NCI-H1417 treated with DMSO at 0.1 percent for 48 hours (cell line): ENCODE measurements around the gene SETD3.
"Not testable (repeated sequence)": the region's sequence is repeated elsewhere in the genome, so short reads cannot be mapped to it uniquely, and the experiment has no call there.

ENCODE experiments used
- DNase-seq: peaks from one replicate; lab custom pipeline; 2025; lab: John Stamatoyannopoulos, UW

The SETD3 gene

DNA sequence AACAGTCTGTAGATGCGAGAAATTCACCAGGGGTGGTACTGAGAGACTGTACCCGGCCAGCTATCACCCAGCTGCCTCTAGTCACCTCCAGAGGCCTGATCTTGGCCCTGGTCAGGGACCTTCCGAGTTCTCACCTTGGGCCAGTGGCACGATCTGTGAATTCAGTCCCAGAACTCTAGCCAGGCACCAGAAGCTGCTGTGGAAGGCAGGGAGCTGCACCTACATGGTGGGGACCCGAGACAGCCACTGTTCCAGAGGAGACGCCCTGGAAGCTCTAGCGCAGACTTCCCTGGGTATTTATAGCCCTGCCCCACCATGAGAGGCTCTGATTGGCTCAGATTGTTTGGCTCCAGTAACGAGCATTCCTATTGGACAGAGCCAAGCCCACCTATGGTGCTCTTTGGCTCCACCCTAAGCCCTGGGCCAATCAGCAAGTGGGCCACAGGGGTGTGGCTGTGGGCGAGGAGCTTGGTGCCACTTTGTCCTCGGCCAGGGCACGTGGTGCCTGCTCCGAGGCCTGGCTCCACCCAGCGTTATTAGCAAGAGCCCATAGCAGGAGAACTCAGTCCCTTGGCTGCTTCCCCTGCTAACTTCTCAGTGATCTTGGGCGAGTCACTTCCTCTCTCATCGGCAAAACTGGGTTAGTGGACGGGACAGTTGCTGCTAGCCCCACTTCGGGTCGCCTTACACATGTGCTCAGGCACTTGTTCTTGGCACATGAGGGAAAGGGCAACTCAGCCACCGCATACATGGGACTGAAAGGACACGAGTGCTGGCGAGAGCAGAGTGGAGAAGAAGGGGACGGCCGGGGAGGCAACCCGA, 119.7 kb downstream of the SETD3 start:
- DNase-seq = no peak

DNA sequence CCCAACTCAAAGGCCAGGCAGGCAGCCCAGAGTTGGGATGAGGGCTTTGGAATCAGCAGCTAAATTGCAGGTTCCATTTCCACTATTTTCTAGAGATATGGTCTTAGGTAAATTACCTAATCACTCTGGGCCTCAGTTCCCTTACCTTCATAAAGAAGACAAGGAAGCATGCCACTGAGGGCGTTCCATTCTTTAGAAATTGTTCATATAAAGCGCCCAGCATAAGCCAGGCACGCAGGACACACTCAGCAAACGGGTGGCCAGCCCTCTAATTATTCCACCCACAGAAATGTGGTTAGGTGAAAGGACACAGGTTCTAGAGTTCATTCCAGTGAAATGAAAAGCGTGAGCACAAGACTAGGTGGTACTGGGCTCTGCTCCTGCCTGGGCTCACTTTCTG, 120.8 kb downstream of the SETD3 start:
- DNase-seq = no peak

DNA sequence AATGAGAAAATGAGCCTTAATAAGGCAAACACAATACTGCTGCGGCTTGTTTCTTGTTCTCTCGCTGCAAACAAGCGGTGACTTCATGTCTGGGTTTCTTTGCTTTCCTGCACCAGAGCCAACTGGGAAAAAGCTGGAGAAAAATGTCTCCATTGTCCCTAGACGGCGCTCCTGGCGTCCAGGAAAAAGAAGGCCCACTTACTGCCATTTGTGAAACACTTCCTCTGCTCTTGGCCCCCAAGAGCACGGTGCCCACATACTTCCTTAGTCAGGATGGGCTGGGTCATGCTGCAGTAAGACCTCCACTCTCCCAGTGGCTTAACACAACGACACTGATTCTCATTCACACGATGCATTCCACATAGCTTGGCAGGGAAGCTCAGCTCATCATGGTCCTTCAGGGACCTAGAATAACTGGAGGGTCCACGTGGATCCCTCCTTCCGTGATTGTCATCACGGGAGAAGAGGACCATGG, 122.7 kb downstream of the SETD3 start:
- DNase-seq = no peak

DNA sequence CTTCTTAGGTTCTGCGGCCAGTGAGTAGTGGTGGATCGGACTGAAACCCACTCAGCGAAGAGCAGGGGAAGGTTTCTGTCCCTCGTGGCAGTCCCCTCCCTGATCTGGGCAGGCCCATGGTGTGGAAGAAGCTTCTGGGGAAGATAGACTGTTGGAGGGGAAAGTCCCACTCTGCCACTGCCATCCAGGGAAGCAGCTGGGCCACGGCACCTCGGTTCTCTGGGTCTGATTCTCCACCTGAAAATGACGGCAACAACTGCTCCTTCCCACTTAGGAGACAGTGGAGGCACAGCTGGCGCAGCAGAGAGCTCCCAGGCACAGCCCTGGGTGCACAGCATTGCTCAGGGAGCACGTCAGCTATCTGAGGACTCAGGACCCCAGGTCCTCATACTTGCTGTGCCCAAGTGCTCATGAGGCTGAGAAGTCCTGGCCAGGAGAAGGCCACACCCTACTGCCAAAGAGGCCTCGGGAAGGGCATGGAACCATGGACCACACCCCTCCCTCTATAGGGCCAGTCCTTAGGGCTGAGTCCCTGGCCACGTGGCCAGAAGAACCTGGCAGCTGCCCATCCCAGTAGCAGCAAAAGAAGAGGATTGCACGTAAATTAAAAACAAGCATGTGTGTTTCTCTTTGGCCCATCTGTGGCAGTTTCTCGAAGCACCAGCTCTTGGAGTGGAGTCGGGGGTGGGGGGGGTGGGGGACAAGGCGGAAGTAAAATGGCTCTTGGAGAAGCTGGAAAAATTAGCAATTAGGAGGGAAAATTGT, 123.3 kb downstream of the SETD3 start:
- no peak for DNase-seq

DNA sequence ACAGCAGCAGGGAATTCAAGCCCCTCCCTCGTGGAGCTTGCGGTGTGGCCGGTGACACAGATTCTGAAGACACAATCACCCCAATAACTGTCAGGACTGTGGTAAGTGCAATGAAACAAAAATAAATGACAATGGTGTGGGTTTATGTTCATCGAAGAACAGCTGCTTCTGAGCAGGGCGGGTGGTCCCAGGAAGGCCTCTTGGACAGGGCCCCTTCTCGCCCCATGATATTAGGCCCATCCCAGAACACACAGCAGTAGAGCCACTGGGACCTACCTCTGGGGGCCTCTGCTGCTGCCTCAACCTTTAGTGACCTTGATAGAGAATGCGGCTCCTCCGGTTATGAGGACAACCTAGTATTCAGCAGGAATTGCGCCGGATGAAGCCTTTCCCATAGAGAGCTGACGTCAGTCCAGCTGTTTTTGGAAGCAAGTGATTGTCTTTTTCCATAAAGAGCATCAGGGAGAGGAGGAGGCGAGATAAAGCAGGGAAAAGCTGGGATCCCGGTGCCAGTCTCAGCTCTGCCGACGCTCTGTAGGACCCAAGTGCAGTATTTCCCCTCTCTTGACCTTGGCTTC, 124.5 kb downstream of the SETD3 start:
- DNase-seq = no peak

DNA sequence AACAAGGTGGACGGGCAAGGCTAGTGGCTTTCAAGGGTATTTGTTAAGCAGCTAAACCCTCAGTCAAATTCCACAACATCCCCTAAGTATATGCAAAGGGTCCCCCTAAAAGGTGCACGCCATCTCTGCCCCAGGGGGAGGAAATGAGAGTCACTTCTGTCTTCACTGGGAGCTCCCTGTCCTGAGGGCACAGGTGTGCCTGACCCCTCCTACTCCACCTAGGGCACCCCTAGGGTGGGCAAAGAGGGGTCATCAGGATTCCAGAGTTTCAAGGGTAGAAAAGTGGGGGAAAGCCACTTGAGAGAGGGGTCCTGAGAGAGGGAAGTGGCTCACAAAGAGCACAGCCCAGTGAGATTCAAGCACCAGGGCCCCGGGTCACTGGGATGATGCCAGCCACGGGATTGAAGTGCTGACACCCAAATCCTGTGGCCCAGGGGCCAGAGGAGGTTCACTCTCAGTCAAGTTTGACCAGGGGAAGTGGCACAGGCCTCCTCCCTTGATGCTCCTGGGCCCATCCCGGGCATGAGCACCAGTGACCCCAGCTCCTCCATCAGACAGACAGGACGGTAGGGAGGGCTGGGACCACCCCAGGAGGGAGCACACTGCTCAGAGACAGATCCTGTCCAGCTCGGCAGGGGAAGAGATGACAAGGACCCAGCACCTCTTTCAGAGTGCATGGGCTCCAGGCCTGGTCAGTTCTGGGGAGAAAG, 126.3 kb downstream of the SETD3 start:
- DNase-seq = no peak

DNA sequence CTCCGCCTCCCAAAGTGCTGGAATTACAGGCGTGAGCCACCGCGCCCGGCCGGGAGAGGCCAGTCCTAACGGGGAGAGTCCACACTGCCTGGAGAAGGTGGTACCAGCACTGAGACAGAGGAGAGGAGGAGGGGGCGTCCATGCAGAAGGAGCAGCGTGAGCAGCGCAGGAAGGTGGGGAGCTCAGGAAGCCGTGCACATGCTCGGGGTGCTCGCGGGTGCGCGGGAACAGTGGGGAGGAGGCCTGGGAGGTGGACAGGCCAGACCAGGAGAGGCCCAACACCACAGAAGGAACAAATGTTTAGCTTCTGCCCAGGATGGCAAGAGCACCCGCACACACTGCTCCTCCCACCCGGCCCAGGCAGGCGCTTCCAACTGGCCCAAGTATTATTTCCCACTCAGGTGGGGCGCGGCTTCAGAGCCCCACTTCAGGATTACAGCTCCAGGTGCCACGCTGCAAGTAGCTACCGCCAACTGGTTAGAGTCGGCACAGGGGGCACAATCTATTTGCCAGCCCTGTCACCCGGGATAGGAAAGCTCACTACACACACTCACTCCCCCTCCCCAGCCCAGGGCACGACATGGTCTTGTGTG, 127.9 kb downstream of the SETD3 start:
- no peak for DNase-seq

DNA sequence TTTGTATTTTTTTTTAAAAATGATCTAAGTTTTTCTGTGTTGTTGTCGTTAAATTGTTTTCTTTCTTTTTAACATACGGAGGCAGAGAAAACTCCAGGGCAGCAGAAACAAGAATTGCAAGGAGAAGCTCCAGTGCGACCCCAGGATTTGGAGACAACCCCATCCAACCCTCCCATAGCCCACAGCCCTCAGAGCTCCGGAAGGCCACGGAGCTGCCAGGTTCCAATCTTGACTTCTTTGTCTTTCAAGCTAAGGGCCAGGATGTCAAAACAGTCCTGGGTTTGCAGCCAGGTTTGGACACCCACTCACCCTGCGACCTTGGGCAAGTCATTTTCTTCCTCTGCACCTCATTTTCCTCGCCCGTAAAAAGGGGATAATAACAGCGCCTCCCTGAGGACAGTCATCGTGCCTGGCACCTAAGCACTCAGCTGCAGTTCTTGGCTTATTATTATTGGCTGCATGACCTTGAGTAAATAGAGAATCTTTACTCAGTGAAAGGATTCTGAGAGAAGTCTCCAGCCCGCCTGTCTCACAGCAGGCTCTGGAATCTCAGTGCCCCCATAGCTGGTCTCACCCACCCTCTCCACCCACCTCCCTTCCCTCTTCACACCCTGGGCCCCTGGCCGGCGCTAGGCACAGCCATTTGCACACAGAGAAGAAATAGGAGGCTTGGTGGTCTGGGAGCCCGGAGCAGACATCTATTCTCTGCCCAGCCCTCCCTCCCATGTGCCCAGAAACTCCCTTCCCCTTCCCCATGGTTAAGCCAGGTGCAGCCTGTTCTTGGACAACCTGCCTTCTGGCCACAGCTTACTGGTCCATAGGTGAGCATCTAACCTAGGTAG, 129.3 kb downstream of the SETD3 start:
- DNase-seq = no peak

DNA sequence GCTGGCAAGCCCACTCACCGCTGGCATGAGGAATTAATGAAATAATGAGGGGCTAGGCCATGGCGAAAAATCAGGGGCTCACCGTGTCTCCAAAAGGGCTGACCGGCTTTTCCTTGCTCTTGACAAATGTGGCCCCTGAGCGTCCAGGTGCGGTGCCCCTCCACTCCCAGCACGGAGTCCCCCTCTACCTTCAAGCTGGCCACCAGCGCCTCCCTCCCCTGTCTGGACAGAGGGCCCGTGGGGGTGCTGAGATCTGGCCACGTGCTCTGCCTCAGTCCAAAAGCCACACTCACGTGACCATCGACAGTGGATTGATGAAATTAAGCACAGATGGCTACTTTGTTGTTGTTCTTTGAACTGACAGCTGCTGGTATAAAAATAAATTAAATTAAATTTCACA, 129.9 kb downstream of the SETD3 start:
- no peak for DNase-seq

DNA sequence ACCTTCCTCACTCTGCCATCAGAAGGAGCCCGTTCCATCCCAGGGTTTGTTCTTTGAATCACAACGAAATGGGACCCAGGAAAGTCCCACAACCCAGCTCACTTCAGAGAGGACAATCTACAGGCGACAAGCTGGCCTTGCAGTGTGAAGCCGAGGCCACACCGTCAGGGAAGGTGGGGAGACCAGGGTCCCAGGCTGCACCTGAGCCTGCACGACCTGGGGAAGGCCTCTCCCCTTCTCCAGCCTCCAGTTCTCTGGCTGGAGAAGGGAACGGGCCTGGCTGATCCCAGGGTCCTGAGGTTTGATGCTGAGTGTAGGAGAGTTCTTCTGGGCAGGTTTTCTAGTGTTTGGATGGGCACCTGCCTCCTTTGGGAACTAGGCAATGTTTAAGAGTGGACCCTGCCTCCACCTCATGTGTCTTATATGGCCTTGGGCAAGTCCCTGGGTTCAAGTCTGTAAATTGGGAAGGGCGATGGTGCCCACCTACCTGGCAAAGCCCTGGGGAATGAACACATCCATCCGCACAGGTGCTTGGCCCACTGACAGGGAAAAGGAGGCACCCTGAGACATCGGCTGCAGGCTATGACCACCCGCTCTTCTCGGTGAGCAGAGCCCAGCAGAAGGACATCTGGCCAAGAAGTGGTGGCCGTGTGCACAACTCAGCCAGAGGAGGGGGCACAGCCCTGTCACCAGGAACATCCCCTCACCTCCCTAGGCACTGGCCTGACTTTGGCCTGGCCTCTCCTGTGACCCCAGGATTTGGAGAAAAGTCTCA, 130.8 kb downstream of the SETD3 start:
- DNase-seq = no peak

DNA sequence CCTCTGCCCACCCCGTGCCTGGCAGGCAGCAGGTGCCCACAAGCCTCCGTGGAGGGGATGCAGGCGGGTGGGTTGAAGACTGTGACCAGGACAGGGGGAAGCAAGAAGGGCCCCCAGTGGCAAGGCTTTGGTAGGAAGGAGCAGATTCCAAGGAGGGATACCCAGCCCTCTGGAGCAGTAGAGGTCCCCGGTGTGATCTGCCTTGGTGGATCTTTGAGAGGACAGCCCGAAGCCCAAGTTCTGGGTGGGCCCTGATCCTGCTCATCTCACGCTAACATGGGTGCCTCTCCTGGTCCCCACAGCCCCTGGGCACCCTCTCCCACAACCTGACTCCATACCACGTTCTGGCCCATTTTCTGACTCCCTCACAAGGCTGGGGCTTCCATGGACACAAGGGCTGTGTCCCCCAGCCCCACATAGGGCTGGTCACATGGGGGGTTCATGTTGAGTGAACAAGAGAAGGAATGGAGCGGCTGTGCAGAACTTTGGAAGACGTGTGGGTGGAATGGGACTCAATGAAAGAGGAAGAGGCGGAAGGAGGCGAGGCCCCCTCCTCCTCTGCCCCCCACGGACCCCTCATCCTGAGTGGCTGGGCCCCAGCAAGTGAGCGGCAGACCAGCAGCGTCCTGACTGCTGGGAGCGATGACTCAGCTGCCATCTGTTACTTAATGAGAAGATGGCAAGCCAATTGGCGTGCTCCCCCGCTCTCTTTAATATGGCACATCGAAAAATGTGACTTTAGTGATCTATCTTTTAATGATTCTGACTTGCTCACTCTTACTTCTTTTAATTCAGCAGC, 131.6 kb downstream of the SETD3 start:
- DNase-seq = no peak

DNA sequence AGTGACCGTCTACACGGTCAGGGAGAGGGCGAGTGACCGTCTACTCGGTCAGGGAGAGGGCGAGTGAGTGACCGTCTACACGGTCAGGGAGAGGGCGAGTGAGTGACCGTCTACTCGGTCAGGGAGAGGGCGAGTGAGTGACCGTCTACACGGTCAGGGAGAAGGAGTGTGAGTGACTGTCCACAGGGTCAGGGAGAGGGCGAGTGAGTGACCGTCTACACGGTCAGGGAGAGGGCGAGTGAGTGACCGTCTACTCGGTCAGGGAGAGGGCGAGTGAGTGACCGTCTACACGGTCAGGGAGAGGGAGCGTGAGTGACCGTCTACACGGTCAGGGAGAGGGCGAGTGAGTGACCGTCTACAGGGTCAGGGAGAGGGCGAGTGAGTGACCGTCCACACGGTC, 132.4 kb downstream of the SETD3 start:
- DNase-seq = not testable (repeated sequence)
